ENCODE data around the gene MYO1D.
"Not testable (repeated sequence)": the region's sequence is repeated elsewhere in the genome, so short reads cannot be mapped to it uniquely, and the experiment has no call there.

Gene MYO1D

GRCh38 chr17:32887410-32887809, 10.5 kb upstream of the MYO1D start:
- DNase-seq = not testable (repeated sequence)

- DNase-seq = not testable (repeated sequence)
Observed at GRCh38 chr17:32886951-32887350, 10.0 kb upstream of the MYO1D start.

- no peak for DNase-seq
Observed at GRCh38 chr17:32882734-32883133, 5.8 kb upstream of the MYO1D start.

- DNase-seq = no peak
Observed at GRCh38 chr17:32882029-32882428, 5.1 kb upstream of the MYO1D start.

- no peak for DNase-seq
Observed at GRCh38 chr17:32880671-32881453, 3.9 kb upstream of the MYO1D start.

GRCh38 chr17:32879134-32879533, 2.2 kb upstream of the MYO1D start:
- DNase-seq = no peak

GRCh38 chr17:32878211-32878610, 1.3 kb upstream of the MYO1D start:
- DNase-seq = no peak

GRCh38 chr17:32877164-32877764, 340 bp upstream of the MYO1D start:
- no peak for DNase-seq

GRCh38 chr17:32875923-32876416, 954 bp downstream of the MYO1D start:
- DNase-seq = no peak

- no peak for DNase-seq
Observed at GRCh38 chr17:32875230-32875917, 1.6 kb downstream of the MYO1D start.

- no peak for DNase-seq
Observed at GRCh38 chr17:32873114-32873513, 3.8 kb downstream of the MYO1D start.

GRCh38 chr17:32871746-32872145, 5.2 kb downstream of the MYO1D start:
- no peak for DNase-seq

- DNase-seq = no peak
Observed at GRCh38 chr17:32870969-32871368, 6.0 kb downstream of the MYO1D start.

GRCh38 chr17:32870027-32870670, 6.8 kb downstream of the MYO1D start:
- DNase-seq = no peak

- no peak for DNase-seq
Observed at GRCh38 chr17:32869345-32870026, 7.4 kb downstream of the MYO1D start.

GRCh38 chr17:32865141-32865540, 11.8 kb downstream of the MYO1D start:
- DNase-seq = no peak

GRCh38 chr17:32863559-32863958, 13.4 kb downstream of the MYO1D start:
- no peak for DNase-seq

GRCh38 chr17:32862940-32863339, 14.0 kb downstream of the MYO1D start:
- no peak for DNase-seq

GRCh38 chr17:32861981-32862380, 14.9 kb downstream of the MYO1D start:
- no peak for DNase-seq

- DNase-seq = no peak
Observed at GRCh38 chr17:32859857-32860525, 16.9 kb downstream of the MYO1D start.

- no peak for DNase-seq
Observed at GRCh38 chr17:32855620-32856019, 21.3 kb downstream of the MYO1D start.

- DNase-seq = no peak
Observed at GRCh38 chr17:32854832-32855389, 22.0 kb downstream of the MYO1D start.
